ENCODE data around the gene KIF12. TPM values are rescaled to one million over a fixed set of nuclear protein-coding genes. Genes with fewer than 3 reads are reported as not detected.

The KIF12 gene
- total RNA-seq, 1 experiment from 2014 or later = not detected

GRCh38 chr9:114102484-114102883 is 3.4 kb upstream of the KIF12 start:
- intact Hi-C loops (cut with micrococcal nuclease; ENCODE audit: unreplicated experiment) = no loop called here
- no TSS peak for BruUV-seq (replicated peaks)
- H3K79me2 ChIP-seq (ENCODE audit: low read depth) = no peaks in the 10 kb centered on the region
- POLR2A ChIA-PET (ENCODE audit: unreplicated experiment) = no interaction called here
- CTCF ChIA-PET = no interaction called here
- no peak overlapping the region for H3K27ac ChIP-seq
- H3K27me3 ChIP-seq (ENCODE audit: insufficient read depth, low read depth) = peaks cover 25% of the 10 kb centered on the region
- H3F3A ChIP-seq (ENCODE audit: insufficient read depth, low read depth) = no peaks in the 10 kb centered on the region
- H3K4me1 ChIP-seq (replicated peaks; ENCODE audit: insufficient read depth) = no peaks in the 10 kb centered on the region
- H2AFZ ChIP-seq = no peak overlapping the region
- 0 out of 2 replicates have a peak, but pooled peaks cover 5% of the 10 kb centered on the region for H4K20me1 ChIP-seq (ENCODE audit: insufficient read depth)
- TF ChIP-seq EZH2 (IDR thresholded peaks at IDR 0.05; ENCODE audit: low read depth) = no peak
- TF ChIP-seq, protein P1, sequence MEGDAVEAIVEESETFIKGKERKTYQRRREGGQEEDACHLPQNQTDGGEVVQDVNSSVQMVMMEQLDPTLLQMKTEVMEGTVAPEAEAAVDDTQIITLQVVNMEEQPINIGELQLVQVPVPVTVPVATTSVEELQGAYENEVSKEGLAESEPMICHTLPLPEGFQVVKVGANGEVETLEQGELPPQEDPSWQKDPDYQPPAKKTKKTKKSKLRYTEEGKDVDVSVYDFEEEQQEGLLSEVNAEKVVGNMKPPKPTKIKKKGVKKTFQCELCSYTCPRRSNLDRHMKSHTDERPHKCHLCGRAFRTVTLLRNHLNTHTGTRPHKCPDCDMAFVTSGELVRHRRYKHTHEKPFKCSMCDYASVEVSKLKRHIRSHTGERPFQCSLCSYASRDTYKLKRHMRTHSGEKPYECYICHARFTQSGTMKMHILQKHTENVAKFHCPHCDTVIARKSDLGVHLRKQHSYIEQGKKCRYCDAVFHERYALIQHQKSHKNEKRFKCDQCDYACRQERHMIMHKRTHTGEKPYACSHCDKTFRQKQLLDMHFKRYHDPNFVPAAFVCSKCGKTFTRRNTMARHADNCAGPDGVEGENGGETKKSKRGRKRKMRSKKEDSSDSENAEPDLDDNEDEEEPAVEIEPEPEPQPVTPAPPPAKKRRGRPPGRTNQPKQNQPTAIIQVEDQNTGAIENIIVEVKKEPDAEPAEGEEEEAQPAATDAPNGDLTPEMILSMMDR (conservative IDR thresholded peaks at IDR 0.05) = no peak
- H3K4me3 ChIP-seq = no peak overlapping the region
- H3K9me3 ChIP-seq (ENCODE audit: insufficient read depth, low read depth) = peaks cover 4% of the 10 kb centered on the region
- DNase-seq = no peak
- H3K4me2 ChIP-seq = no peak overlapping the region
- H3K9me2 ChIP-seq (ENCODE audit: insufficient read depth) = no peaks in the 10 kb centered on the region
- no peaks in the 10 kb centered on the region for H3K36me3 ChIP-seq (ENCODE audit: low read depth)

DNA sequence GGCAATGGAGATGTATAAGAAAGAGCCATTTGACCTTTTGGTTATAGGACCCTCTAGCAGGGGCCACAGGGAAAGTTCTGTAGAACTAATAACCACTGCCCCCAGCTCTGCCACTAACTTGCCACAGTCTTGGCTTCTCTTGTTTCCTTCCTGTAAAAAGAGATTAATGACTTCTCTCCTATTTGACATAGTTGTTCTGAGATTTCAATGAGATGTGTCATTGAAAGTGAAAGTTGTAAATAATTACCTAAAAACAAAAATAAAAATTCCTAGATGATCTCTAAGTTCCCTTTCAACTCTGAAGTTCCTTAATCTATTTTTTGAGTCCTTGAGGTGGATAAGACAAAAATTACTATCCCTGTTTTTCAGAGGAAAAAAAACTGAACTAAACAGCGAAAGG is 1.4 kb upstream of the KIF12 start:
- H3K9me2 ChIP-seq (ENCODE audit: insufficient read depth) = no peaks in the 10 kb centered on the region
- H3K4me1 ChIP-seq (replicated peaks; ENCODE audit: insufficient read depth) = no peaks in the 10 kb centered on the region
- CTCF ChIA-PET = no interaction called here
- TF ChIP-seq EZH2 (IDR thresholded peaks at IDR 0.05; ENCODE audit: low read depth) = no peak
- TF ChIP-seq, protein P1 (conservative IDR thresholded peaks at IDR 0.05) = no peak
- no peaks in the 10 kb centered on the region for H4K20me1 ChIP-seq (ENCODE audit: insufficient read depth)
- no peaks in the 10 kb centered on the region for H3K36me3 ChIP-seq (ENCODE audit: low read depth)
- no peak for DNase-seq
- intact Hi-C loops (cut with micrococcal nuclease; ENCODE audit: unreplicated experiment) = no loop called here
- H3K27ac ChIP-seq = no peak overlapping the region
- no peak overlapping the region for H2AFZ ChIP-seq
- no peaks in the 10 kb centered on the region for H3F3A ChIP-seq (ENCODE audit: insufficient read depth, low read depth)
- no peak overlapping the region for H3K4me2 ChIP-seq
- no peaks in the 10 kb centered on the region for H3K79me2 ChIP-seq (ENCODE audit: low read depth)
- POLR2A ChIA-PET (ENCODE audit: unreplicated experiment) = no interaction called here
- H3K4me3 ChIP-seq = no peak overlapping the region
- peaks cover 4% of the 10 kb centered on the region for H3K9me3 ChIP-seq (ENCODE audit: insufficient read depth, low read depth)
- no TSS peak for BruUV-seq (replicated peaks)
- peaks cover 8% of the 10 kb centered on the region for H3K27me3 ChIP-seq (ENCODE audit: insufficient read depth, low read depth)

DNA sequence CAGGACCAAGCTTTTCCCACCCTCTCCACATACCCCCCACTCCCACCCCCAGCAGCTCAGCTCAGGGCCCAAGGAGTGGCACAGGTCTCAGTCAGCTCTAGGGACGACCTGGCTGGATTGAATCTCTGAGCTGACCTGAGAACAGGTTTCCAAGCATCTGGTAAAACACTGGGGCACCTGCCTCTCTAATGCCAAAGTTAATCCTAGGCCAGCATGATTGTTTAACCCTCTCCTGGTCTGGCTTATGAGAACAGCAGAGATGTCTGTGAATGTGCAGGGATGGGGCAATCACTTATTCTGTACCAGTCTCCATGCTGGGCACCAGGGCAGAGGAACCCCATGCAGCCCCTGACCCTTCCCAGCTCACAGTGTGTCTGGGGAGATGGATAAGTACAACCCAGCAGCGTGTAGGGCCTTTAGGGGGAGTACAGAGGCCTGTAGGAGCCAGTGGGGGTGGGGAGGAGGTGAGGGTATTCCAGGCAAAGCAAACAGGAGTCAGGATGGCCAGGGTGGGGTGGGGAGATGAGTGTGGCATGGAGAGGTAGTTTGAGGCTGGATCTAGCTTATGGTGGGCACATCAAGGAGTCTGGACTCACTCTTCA is 678 bp upstream of the KIF12 start:
- Histone ChIP-seq H3K27me3 (ENCODE audit: insufficient read depth, low read depth) (peaks cover 7% of the 10 kb centered on the region; the same call in 1 of the 2 replicates), H3K27ac (no peak overlapping the region), H3K4me2 (no peak overlapping the region), H3K4me3 (no peak overlapping the region), H4K20me1 (ENCODE audit: insufficient read depth) (no peaks in the 10 kb centered on the region), H3K9me3 (ENCODE audit: insufficient read depth, low read depth) (peaks cover 4% of the 10 kb centered on the region), H3K79me2 (ENCODE audit: low read depth) (no peaks in the 10 kb centered on the region), H3F3A (ENCODE audit: insufficient read depth, low read depth) (no peaks in the 10 kb centered on the region), H2AFZ (no peak overlapping the region), H3K36me3 (ENCODE audit: low read depth) (no peaks in the 10 kb centered on the region), H3K4me1 (replicated peaks; ENCODE audit: insufficient read depth) (no peaks in the 10 kb centered on the region), H3K9me2 (ENCODE audit: insufficient read depth) (no peaks in the 10 kb centered on the region)
- CTCF ChIA-PET = no interaction called here
- no peak for DNase-seq
- POLR2A ChIA-PET (ENCODE audit: unreplicated experiment) = interaction anchor here (0.6 kb wide), 1 partner anchor 436 kb away, joined by 26 read pairs; no protein-coding TSS in a partner anchor
- intact Hi-C loops (cut with micrococcal nuclease; ENCODE audit: unreplicated experiment) = no loop called here
- no TSS peak for BruUV-seq (replicated peaks)
- TF ChIP-seq, protein P1 (conservative IDR thresholded peaks at IDR 0.05) = no peak
- TF ChIP-seq EZH2 (IDR thresholded peaks at IDR 0.05; ENCODE audit: low read depth) = no peak

Measured in PC-9 (cell line).